Mammary epithelial cell (primary cell): ENCODE data around the gene IMPDH2.

Experiments
- CTCF ChIP-seq, 2 donors: IDR thresholded peaks in 1 of 2; conservative IDR thresholded peaks in 1 of 2; 2 replicates each; pipeline ENCODE4 v1.5.1; 2011 to 2012; ENCODE audit warnings: inconsistent platforms in 2 of 2, low read length in 2 of 2, mild to moderate bottlenecking in 2 of 2, control low read depth in 1 of 2, low read depth in 1 of 2; ENCODE audit not compliant: insufficient read depth in 1 of 2; ENCODE audit errors: extremely low read depth in 1 of 2
- EZH2 ChIP-seq: IDR thresholded peaks from 2 replicates; pipeline ENCODE4 v1.6.1; 2012; ENCODE audit warnings: low read length, inconsistent platforms, borderline replicate concordance

DNA sequence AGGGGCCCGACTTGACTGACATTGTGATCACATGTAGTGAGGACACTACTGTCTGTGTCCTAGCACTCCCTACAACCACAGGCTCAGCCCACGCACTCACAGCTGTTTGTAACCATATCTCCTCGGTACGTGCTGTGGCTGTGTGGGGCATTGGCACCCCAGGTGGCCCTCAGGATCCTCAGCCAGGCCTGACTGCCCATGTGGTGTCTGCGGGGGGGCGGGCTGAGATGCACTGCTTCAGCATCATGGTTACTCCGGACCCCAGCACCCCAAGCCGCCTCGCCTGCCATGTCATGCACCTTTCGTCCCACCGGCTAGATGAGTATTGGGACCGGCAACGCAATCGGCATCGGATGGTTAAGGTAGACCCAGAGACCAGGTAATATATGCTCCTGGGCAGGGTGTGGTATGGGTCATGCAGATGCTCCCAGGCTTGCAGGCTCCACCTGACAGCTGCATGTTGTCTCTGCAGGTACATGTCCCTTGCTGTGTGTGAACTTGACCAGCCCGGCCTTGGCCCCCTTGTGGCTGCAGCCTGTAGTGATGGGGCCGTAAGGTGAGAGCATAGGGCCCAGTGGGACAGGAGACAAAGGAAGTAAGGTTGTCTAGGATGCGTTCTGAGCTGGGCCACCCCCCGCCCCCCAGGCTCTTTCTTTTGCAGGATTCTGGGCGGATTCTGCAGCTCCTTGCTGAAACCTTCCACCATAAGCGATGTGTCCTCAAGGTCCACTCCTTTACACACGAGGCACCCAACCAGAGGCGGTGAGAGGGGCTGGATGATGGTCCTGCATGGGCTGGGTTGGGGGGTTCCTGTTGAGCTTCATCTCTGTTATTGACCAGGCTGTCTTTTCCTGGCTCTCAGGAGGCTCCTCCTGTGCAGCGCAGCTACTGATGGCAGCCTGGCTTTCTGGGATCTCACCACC is 15.2 kb downstream of the IMPDH2 start:
- TF ChIP-seq CTCF (conservative IDR thresholded peaks at IDR 0.05 in 1 of 2, IDR thresholded peaks at IDR 0.05 in 1 of 2; ENCODE audit: extremely low read depth in 1 of 2, insufficient read depth in 1 of 2, low read depth in 1 of 2, low read length in 2 of 2), result peak; percentile 68 to 77
- TF ChIP-seq EZH2, result no peak
